Stimulated activated CD8-positive, alpha-beta memory T cell treated with anti-CD3 and anti-CD28 coated beads, Interleukin-12 subunit alpha, Interleukin-12 subunit beta, amount 100 ng/mL, for 24 hours (primary cell): ENCODE measurements around the gene NDUFS5.
"Not testable (repeated sequence)": the region's sequence is repeated elsewhere in the genome, so short reads cannot be mapped to it uniquely, and the experiment has no call there.

Source experiments
- DNase-seq: peaks from one replicate; pipeline ENCODE4 v3.0.0-alpha.2; 2020; ENCODE audit errors: extremely low read depth

Gene NDUFS5

DNA sequence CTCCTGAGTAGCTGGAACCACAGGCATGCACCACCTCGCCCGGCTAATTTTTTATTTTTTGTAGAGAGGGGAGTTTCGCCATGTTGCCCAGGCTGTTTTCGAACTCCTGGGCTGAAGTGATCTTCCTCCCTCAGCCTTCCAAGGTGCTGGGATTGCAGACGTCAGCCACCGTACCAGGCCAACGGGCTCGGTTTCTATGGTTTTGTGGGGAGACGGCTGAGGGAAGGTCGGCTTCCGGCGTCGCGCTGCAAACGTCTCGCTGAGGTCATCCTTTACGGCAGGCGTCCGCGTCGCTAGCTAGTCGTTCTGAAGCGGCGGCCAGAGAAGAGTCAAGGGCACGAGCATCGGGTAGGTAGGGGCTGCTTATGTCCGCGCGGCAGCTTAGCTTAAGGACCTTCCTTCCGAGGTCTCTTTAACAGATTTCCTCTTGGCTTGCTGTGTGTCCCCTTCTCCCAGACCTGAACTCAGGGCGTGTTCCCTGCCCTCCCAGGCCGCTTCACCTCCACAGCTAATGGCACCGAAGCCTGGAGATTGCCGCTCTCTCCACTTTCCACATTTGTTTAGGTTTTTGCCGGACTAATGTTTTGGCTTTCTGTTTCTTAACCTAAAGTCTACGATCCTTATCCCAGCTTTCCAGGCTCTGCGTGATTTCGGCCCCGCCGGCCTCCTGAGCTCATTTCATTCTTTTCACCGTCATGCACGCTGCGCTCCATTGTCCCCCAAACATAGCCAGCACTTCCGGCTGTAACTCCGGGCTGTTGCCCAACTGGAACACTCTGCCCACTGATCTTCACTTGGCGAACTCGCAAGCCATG lies at the start of gene NDUFS5:
NDUFS5 (plus strand) TSS at position 300 of the 815 bp plus-strand sequence. CDS start 2,375 bp downstream, outside the sequence.
- peak; percentile 52 for DNase-seq

- DNase-seq, result peak; percentile 9
These were observed 48.5 kb upstream of the NDUFS5 start for GRCh38 chr1:38977399-38978244.

- not testable (repeated sequence) for DNase-seq
These were observed 48.0 kb upstream of the NDUFS5 start for GRCh38 chr1:38978245-38978542.

DNA sequence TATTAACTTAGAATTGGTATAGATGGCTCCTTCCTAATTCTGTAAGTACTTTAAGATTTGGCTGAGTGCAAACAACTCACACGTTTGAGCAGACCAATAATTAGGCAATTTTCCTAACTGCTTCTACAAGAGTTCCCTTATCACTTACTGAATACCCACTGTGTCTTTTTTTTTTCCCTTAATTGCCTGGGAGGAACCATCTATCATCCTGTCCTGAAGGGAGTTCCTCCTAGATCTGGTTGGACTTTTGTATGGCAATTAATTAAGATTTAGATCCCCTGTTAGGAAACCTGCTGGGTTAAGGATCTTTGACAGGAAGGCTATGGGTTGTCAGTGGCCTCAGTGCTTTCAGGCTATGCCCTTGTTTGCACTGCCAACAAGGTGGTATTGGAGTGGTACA lies 46.8 kb upstream of the NDUFS5 start:
- DNase-seq, result not testable (repeated sequence)

GRCh38 chr1:38989979-38990378 lies 36.2 kb upstream of the NDUFS5 start:
- DNase-seq, result no peak

GRCh38 chr1:38990386-38990737 lies 35.8 kb upstream of the NDUFS5 start:
- no peak for DNase-seq

GRCh38 chr1:38990738-38991637 lies 35.2 kb upstream of the NDUFS5 start, which contains the start of gene AKIRIN1:
Gene AKIRIN1, plus strand, starts transcription at chr1:38991276. Its CDS starts 105 bp downstream, at chr1:38991381.
- peak; percentile 94 for DNase-seq

DNA sequence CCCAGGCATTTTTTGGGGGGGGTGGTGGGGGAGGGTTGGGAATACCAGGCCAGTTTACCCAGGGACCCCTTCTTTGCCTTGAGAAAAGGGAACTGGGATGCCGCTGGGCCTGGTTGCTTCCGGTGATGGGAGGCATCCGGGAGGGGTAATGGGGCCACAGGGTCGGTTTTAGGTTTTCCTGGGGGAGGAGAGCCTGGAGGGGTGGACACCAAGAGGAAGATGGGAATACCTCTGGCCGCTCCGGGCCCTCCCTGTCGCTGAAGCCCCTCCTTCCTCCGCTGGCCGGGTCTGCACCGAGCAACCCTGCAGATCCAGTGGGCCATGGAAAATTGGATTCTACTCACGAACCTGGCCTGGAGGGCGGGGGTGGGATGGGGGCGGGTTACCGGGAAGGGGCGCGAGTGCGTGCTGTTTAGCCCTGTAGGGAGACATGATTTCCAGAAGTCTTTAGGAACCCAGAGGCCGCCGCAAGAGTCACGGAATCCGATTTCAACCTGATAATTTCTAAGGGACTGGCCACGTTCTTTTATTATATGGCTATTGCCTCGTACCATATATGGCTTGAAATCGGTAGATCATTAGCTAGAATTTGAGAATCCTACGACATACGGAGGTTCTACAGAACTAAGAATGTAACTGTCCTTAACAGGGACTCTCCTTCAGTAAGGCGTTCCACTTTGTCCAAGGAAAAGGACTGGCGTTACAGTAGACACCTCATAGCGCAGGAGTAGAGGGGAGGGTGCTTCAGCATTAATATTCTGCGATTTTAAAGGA lies 34.3 kb upstream of the NDUFS5 start:
- DNase-seq, result no peak

GRCh38 chr1:38992412-38993111 lies 33.6 kb upstream of the NDUFS5 start:
- no peak for DNase-seq

DNA sequence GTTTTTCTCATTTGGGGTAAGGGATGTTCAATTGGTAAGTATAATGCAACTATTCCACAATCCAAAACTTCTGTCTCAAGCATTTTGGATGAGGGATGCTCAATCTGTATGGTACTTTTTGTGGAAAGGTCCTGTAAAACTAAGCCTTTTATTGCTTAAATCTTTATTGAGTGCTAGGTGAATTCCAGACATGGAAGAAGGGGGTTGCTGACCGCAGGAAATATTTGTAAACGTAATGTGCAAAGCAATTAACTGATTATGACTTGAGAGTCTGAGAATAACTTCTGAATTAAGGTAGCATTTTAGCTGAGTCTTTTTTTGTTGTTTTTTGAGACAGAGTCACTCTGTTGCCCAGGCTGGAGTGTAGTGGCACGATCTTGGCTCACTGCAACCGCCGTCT lies 32.0 kb upstream of the NDUFS5 start:
- DNase-seq, result no peak

GRCh38 chr1:38997034-38997900 lies 28.9 kb upstream of the NDUFS5 start:
- DNase-seq, result no peak

- DNase-seq, result no peak
These were observed 28.3 kb upstream of the NDUFS5 start for GRCh38 chr1:38997901-38998190.

DNA sequence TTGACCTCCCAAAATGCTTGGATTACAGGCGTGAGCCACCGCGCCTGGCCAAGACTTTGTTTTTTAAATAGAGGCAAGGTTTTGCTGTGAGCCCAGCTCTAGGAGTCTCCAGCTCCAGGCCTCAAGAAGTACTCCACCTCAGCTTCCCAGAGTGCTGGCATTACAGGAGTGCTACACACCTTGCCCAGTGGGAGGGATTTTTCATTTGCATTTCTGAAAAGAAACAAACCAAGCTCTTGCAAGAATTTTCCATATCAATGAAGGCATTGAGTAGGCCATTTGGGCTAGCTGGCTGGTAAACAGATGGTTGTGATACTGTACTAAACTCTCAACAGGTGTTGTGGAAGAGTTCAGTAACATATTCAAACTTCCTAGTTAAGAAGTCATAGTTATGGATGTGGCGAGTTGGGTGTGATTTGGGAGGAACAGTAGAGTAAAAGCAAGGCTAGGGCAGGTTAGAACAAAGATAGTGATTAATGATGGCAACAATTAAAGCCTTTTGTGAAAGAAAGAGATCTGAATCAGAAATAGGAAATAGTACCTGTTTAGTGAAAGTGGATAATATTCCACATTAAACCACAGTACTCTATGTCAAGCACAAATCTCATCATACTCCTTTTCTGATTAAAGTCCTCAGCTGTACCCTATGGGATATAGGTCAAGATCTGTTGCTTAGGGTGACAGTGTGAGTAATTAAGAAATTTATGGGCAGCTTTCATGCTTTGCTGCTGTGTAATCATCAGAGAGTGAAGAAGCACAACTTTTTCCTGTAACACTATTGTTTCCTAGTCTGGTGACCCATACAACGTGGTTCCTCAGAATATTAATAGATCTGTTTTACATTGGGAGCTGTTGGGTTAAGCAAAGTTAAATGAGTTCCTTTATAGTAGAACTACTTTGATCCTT lies 24.4 kb upstream of the NDUFS5 start:
- DNase-seq, result no peak

GRCh38 chr1:39003281-39003680 lies 22.9 kb upstream of the NDUFS5 start:
- no peak for DNase-seq

DNA sequence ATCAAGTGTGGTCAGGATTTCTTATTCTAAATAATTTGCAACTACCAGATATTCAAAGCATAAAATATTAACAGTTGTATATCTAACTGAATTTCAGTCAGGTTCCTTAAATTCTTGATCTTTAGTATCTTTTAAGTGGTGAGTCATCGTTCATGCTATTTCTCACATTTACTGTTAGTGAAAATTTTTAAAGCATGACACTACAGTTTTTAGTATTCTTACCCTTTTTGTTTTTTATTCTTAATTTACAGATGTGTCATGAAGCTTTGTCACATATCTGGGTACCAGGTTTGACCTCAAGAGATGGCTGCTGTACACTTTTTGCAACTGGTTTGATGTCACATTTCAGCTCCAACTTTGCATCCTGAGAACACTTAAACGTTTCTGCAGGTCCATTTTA lies 22.4 kb upstream of the NDUFS5 start:
- DNase-seq, result no peak

- no peak for DNase-seq
These were observed 19.9 kb upstream of the NDUFS5 start for GRCh38 chr1:39006287-39006686.

GRCh38 chr1:39006726-39007645 lies 19.2 kb upstream of the NDUFS5 start:
- DNase-seq, result no peak

DNA sequence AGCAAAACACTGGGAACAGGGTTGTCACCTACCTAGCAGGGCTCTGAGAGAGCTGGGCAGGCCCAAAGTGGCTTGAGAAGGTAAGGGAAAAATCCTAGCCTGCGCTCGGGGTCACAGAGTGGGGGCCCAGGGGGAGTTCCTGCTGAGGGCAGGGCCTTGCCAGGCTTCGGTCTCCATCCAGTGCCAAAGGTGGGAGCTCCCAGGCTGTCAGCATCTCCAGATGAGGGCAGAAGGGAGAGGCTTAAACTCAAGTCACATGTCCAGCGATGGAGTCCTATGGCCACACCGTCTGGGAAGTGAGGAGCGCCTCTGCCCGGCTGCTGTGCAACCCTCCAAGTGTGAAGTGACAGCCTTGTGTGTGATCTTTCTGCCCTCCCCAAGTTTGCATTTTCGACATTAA lies 11.2 kb upstream of the NDUFS5 start:
- DNase-seq, result not testable (repeated sequence)
